NCI-H446 (cell line): ENCODE measurements around the gene OSBPL6.
A peak's percentile ranks its signal among the peaks of the same experiment; 100 is the strongest.
"Not testable (repeated sequence)": the region's sequence is repeated elsewhere in the genome, so short reads cannot be mapped to it uniquely, and the experiment has no call there.

Source experiments
- DNase-seq, 2 experiments: peaks; one replicate each; lab custom pipeline; 2025; lab: John Stamatoyannopoulos, UW

The OSBPL6 gene

DNA sequence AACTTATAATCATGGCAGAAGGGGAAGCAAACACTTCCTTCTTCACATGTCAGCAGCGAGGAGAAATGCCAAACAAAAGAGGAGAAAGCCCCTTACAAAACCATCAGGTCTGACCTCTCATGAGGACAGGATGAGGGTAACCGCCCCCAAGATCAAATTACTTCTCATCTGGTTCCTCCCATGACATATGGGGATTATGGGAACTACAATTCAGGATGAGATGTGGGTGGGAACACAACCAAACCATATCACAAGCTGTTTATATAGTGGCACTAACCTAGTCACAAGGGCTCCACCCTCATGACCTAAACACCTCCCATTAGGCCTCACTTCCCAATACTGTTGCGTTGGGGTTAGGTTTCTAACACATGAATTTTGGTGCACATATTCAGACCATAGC is 110.0 kb downstream of the OSBPL6 start:
- no peak for DNase-seq

DNA sequence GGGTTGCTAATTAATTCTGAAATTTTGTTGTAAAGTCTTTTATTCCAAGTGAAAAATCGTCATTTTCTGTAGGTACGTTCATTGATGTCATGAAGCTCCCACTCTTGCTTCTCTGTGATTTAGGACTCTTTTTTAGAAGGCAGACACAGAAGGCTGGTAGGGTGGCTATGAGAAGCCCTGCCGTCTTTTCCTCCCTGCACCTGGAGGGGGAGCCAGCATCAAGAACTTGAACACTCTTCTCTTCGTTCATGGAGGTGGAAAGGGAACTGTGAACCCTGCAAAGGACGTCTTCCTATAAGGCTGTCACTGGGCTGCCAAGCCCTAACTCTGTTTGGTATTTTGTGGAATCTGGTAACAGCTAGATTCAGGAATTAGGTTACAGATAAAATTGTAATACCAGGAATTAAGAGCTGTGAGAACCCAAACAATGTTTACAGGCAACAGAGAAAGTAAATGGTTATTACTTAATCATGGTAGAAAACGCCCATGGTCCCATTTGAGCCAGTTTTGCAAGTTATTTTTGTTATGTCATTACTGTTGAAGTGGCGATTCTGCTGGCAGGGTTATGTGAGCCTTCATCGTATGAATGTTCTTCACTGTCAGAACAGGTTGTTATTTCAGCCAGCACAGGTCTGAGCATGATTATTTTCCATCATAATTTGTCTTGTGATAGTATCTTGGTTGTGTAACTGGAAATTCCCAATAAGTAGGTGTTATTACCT is 112.2 kb downstream of the OSBPL6 start:
- peak in 1 of 2 experiments; percentile 35 for DNase-seq

DNA sequence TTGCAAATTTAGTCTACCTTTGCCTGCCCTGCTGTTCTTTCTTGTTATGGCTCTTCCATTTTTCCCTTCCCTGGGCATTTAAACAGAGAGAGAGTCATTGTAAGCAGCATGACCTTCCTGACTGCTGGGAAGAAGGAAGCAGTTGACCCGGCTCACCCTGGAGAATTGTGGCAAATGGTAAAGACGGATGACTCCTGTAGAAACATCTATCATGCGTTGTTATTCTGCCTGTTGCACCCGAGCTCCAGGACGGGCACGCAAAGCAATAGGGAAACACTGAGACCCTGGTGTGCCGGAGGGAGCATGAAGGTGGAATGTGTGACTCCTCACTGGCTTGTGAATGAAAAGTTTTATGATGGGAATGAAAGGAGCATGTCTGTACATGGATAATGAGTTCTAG is 113.3 kb downstream of the OSBPL6 start:
- no peak for DNase-seq

DNA sequence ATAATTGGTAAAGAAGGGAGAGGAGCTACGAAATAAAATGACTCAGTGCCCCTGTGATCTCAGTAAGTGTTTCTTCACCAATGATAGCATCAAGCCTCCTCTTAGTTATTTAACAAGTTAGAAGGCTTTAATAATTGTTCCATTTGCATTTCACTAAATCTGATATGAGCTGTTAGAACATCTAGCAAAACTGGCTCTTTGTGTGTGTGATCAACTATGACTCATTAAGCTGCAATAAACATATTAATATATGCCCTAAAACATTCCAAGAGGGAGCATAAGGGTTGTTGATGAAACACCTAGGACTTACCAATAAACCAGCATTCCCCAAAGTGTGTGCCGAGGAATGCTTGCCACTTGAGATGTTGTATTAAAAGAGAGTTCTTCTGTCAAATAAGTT is 115.2 kb downstream of the OSBPL6 start:
- no peak for DNase-seq

DNA sequence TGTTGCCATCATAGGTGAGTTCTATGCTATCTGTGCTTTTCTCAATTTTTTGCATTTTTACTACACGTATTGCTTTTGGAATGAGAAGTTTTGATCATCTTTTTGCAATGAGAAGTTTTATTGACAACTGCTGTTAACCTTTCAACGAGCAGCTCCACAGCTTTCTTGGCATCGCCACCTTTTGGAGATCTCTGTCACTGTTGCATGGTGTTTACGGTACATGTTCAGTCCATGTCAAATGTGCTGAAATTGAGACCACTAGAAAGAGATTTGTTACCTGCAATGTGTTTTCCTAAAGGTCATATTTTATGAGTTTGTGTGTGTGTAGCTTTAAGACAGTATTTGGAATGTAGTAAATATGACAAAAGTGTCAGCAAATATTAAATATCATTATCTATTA is 120.8 kb downstream of the OSBPL6 start:
- DNase-seq: no peak

DNA sequence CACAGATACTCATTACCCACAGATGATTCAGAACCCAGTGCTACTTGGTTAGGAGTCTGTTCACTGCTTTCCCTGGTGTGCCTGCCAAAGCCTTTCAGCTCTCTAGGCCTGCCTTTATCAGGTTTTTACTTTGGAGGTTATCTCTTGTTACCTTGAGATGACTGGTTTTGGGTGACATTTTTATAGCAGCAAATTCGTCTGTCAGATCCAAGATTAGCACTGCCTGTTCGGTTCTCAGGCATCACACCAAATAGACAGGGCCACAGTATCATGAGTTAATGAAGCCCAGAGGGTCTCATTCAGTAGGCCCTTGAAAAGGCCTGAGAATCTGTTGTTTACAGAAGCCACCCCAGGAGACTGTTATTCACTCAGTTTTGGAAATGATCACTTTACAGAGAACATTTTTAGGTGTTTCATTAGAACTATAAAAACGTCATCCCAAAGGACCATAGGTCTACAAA is 121.2 kb downstream of the OSBPL6 start:
- peak in 1 of 2 experiments; percentile 1 for DNase-seq

DNA sequence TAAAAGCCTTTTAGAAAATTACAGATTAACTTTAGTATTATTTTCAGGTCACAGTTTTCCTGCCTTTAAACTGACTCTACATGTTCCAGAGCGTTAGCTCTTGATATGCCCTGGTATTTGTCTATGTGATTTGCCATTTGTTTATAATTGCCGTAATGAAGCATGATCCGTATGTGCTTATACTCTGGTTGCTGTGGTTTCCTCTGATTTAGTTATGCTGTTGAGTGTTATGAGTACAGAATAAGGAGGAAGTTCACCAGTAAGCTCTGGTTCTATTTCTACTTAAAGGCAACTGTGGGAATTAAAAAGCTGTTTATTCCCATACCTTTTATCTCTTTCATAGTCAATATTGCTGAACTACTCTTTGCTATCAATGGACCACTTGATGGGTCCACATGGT is 123.5 kb downstream of the OSBPL6 start:
- no peak for DNase-seq

DNA sequence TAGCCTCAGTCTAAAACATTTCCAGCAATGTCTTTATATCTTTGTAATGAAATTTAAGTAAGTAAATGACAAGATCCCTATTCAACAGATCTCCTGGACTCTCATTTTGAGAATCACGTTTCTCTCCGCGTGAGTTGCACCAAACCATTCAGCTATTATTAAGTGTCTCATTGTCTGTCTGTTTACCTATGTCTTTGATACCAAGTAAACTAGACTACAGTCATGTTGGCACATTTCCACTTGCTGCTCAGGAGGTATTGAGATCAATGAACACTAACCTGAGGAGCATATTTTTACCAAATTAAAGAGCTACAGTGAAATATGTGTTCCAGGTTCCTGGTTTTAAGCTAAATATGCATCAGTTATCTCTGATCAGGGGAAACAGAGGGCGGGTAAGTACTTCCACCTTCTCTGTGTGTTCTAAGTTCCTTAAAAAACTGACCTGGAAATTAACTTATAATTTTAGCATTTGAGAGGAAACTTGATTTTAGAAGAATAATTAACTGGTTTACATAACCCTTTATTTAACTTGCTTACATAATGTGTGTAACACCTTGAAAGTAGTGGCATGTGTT is 125.8 kb downstream of the OSBPL6 start:
- no peak for DNase-seq

DNA sequence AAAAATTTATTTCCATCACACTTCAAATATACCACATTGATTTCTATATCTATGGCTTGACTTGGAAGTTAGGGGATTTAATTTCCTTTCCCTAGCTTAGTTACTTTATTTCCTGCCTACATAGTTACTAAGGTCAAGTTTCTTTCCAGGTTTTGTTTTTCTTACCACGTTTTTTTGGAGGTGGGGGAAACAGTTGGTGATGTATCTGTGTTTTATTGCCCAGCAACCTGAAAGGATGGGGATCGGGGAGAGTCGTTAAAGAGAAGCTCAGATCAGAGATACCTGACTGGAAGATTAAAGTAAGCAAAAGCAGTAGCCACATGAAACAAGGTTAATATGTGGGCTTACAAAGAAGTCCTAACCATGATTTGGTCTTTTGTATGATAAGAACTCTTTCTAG is 127.8 kb downstream of the OSBPL6 start:
- no peak for DNase-seq

DNA sequence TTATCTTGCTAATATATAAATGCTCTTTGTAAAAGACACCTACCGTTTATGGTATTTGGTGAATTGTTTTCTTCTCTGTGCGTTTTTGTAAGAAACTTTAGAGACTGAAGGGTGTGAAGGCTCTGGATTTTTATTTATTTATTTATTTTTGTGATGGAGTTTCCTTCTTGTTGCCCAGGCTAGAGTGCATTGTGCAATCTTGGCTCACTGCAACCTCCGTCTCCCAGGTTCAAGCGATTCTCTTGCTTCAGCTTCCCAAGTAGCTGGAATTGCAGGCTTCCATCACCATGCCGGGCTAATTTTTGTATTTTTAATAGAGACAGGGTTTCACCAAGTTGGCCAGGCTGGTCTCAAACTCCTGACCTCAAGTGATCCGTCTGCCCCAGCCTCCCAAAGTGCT is 129.0 kb downstream of the OSBPL6 start:
- DNase-seq: not testable (repeated sequence)

DNA sequence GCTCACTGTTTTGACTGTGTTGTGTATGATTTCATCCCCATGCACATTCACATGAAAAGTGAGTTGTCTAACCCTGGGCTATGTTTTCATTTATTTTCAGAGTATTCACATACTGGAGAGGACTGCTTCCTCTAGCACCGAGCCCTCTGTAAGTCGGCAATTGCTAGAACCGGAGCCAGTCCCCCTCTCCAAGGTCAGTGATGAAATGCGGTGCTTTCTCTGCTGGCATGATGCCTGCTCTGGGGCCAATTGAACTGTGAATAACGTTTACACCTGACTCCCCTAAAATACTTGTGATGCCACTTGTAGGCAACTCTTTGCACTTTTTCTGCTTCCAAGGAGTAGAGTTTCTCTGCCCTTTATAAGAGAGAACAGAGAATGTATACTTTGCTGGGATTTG is 129.8 kb downstream of the OSBPL6 start:
- no peak for DNase-seq

DNA sequence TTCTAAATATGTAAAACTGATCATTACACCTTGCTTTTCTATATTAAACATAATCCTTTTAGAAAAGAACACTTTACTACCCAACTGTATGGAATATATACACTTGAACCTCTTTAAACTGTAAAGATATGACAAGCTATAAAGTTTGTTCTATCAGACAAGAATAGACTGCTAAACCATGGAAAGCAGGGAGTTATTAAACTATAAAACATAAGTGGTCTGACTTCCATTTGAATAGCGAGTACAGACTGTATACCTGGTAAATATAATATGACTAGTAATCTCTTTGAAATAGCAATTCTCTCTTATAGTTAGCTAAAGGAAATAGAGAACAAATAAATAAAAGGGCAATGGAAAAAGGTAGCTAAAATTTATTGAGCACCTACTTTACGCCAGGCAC is 131.0 kb downstream of the OSBPL6 start:
- DNase-seq: no peak

DNA sequence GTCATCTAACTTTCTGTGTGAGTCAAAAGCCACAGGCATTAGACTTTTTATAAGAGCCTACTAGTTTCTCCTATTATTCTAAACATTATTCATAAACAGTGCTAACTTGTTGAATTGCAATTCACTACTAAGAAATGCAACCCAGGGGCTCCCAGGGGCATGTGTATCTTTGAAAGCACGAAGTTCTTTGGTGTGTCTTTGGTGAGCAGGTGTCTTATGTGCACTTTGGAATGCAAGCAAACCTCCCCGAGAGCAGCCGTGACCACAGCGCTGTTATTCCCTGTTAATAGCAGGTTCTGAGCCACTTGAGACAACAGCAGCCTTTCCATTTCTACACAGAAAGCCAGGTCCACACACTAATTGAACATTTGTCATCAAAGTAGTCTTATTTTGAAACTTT is 133.2 kb downstream of the OSBPL6 start:
- no peak for DNase-seq

DNA sequence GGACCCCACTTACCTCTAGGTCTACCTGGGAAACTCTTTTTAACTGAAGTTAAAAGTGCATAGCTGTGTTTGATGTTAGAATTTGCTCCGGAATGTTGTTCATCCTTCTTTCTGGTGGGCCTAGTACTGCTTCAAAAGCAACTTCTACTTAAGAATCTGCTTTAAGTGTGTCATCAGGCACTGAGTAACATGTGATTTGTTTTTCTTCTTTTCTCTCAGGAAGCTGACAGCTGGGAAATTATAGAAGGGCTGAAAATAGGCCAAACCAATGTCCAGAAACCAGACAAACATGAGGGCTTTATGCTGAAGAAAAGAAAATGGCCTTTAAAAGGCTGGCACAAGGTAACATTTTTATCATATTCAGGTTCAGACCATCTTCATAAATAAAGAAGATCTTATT is 133.7 kb downstream of the OSBPL6 start:
- DNase-seq: no peak

DNA sequence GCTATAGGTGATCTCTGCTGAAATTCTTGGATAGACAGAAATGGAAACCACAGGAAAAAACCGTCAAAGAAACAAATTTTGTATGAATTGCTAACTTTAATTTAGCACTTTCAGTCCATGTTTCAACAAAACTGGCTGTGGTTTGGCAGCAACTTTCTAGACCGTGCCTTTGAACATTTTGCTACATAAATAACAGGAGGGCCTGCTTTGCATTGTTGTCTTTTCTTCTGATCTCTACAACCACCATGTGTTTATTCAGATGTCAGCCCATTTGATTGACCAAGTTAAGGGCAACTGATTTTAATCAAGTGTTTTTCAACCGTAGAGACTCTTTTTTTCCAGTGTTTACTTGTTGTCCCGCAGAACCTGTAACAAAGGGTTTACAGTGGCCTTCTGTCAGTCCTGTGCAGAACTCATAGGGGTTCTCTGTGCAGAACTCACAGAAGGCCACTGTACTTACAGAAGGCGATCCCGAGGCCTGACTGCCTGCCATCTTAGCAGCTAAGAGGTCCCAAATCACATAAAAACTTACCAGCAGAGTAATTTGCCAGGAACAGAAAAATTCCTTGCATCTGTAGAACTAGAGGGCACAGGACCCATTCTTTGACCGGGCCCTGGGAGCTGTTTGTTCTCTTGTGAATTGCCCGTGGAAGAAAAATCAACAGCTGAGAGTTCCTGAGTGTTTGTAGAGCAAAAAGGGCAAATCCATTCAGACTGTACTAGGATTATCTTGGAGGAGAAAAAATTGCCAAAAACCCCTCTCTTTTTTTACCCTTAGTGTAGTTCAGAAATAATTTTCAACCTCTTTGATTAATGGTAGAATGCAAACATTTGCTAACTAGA is 136.1 kb downstream of the OSBPL6 start:
- no peak for DNase-seq

DNA sequence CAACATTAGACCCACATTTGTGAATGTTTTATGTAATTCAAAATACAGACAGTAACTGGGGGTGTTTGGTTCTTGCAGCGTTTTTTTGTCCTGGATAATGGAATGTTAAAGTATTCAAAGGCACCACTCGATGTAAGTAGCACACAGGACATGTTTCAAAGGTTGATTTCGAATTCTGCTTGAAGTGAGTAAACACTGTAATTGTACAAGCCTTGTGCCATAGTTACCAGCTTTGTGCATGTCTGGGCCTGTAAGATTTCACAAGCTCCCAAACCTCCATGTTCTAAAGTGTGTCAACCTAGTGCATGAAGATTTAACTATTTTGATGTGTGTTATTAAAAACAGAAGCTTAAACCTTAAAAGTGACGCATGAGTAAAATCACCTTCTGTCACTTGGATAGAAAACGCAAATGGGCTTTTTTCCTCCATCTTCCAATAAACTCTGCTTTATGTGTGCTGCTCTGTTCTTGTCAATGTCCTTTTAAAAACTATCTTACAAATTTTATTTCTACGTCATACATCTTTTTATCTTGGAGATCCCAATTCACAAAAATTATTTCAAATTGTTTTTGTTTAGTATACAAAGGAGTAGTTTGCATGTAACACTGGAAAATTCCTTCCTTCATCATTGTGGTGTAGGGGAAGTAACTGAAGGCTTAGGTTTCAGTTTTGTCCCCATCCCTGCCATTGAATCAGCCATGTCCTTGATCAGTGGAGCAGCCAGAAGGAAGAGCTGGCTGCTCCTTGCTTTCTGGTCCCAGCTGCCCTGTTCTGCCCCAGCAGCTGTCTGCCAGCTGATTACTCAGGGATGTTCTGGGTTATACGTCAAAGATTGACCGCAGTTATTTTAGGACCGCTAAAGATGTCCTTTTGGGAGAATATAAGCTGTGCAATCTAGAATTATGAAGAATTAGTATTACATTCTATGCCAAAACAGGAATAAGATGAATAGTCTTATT is 137.4 kb downstream of the OSBPL6 start:
- DNase-seq: no peak

DNA sequence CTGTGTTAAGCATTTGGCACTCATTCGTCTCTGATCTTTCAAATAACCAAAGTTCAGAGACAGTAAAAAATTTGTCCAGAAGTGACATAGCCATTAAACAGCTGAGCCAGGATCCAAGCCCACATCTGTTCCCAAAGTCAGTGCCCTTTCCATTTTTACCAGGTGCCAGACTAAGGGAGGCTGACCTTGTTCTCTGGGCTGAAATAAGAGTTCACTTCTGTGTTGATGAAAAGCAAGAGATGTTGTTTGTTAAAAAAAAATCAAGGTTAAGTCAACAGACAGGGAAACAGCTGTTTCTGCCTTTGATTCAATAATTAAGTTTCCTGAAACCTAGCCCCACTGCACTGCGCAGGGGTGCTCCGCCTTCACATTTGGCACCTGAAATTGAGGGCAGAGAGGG is 139.5 kb downstream of the OSBPL6 start:
- no peak for DNase-seq

DNA sequence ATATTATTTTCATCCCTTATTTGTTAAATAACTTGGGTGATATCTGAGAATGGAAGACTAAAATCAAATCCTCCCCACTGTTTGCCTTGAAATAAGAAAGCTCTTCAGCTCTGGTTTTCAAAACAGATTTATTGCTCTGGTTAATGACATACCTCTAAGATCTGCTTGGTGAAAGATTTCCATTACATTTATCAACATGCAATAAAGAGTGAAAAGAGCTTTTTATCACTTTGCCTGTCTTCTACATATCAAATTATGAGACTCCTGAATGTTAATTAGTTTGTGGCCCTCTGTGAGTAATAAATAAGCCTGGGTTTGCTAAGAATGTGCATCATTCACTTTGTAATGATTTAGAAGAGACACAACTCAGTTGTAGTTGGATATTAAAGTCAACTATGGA is 140.9 kb downstream of the OSBPL6 start:
- DNase-seq: no peak

DNA sequence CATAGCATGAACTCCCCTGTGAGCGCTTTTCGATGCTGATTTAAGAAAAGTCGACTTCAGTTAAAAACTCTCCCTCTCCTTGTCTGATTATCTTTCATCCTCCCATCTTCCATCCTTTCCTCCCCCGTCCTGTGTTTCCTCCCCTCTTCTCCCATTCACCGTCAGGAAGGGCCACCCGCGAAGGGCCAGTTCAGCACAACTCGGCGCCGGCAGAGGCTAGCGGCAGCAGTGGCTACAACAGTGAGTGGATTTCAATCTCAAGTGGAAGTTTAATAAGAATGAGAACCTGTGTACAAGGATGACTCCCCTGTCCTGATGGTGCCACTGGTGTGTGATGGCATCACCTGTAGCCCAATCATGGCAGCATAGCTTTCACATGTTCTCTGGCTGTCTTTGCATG is 149.8 kb downstream of the OSBPL6 start:
- DNase-seq: no peak

DNA sequence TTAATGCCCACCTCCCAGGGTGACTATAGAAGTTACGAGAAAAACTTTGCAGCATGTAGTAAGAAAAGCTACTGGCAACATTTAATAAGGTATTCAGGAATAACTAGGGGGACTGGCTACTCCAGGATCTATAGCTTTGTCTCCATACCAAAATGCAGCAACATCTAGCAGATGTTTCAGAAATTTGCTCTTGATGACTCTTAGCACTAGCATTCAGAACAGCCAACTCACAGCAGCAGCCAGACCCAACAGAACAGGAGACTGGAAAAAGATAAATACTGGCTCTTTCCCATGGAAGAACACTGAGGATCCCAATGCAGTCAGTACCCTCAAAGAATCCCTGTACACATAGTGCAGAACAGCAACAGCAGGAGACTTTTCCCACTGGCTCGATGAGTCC is 151.6 kb downstream of the OSBPL6 start:
- no peak for DNase-seq

DNA sequence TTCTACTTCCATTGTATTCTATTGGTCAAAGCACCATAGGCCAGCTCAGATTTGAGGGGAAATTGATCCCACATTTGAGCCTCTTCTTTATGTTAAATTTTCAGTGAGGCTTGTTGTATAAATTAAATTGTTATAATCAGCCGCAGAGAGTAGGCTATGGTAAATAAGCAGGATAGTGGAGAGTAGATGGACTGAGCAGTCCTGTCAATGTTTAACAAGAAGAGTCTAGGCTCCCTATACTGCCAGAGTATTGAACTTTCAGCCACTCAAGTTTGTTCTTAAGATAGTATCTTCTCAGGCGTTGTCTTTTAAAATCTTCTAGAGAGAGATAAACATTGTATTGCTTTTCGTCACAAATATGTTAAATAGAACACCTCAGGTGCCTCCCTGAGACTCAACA is 155.7 kb downstream of the OSBPL6 start:
- DNase-seq: no peak

DNA sequence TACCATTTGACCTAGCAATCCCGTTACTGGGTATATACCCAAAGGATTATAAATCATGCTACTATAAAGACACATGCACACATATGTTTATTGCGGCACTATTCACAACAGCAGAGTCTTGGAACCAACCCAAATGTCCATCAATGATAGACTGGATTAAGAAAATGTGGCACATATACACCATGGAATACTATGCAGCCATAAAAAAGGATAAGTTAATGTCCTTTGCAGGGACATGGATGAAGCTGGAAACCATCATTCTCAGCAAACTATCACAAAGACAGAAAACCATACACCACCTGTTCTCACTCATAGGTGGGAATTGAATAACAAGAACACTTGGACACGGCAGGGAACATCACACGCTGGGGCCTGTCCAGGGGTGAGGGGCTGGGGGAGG is 163.4 kb downstream of the OSBPL6 start:
- DNase-seq: not testable (repeated sequence)
